Renal cortex interstitium (tissue), 15 donors: ENCODE measurements around the gene COLGALT1. TPM values are rescaled to one million over a fixed set of nuclear protein-coding genes. Genes with fewer than 3 reads are reported as not detected.
"Not testable (repeated sequence)": the region's sequence is repeated elsewhere in the genome, so short reads cannot be mapped to it uniquely, and the experiment has no call there.

Source experiments
- DNase-seq, 11 donors: peaks; one replicate each; pipeline ENCODE4 v3.0.0-alpha.2; 2013; ENCODE audit warnings: low read depth in 9 of 11, low spot score in 4 of 11; ENCODE audit errors: extremely low read depth in 1 of 11
- long read RNA-seq, 16 experiments: transcript quantifications; one replicate each; lab custom pipeline, GENCODE V29; 2026
- polyA plus RNA-seq, 3 donors: library from polyadenylated mRNA; unstranded; fragments of 120-200 nt; gene quantifications; one replicate each; pipeline ENCODE4 v1.2.1, GENCODE V29; 2013; ENCODE audit not compliant: insufficient read length in 3 of 3

The COLGALT1 gene
- 10 to 100 TPM; 44.8 to 58.0 (median 52.9) TPM for polyA plus RNA-seq
- long read RNA-seq, donor 1, partial matches to known transcripts = 40 of 44 reads
- long read RNA-seq, donor 1, other reads (novel, unspliced or antisense) = 0 of 44 reads
- long read RNA-seq, donor 2, transcript COLGALT1-201 (12 exons, 3,704 nt) = minor isoform, 5 of 61 reads
- long read RNA-seq, donor 2, transcript COLGALT1-202 (2 exons, 2,941 nt) = major isoform, 7 of 61 reads
- long read RNA-seq, donor 2, partial matches to known transcripts = 49 of 61 reads
- long read RNA-seq, donor 2, other reads (novel, unspliced or antisense) = 0 of 61 reads
- long read RNA-seq, donor 3, transcript COLGALT1-201 (12 exons, 3,704 nt) = major isoform, 7 of 14 reads
- long read RNA-seq, donor 3, partial matches to known transcripts = 5 of 14 reads
- long read RNA-seq, donor 3, other reads (novel, unspliced or antisense) = 0 of 14 reads
- long read RNA-seq, donor 4, transcript COLGALT1-201 (12 exons, 3,704 nt) = major isoform, 10 of 11 reads
- long read RNA-seq, donor 4, partial matches to known transcripts = 0 of 11 reads
- long read RNA-seq, donor 4, other reads (novel, unspliced or antisense) = 0 of 11 reads
- long read RNA-seq, donor 5, transcript COLGALT1-201 (12 exons, 3,704 nt) = major isoform, 6 of 9 reads
- long read RNA-seq, donor 5, partial matches to known transcripts = 0 of 9 reads
- long read RNA-seq, donor 5, other reads (novel, unspliced or antisense) = 0 of 9 reads
- long read RNA-seq, donor 6, transcript COLGALT1-201 (12 exons, 3,704 nt) = major isoform, 6 of 8 reads
- long read RNA-seq, donor 6, partial matches to known transcripts = 0 of 8 reads
- long read RNA-seq, donor 6, other reads (novel, unspliced or antisense) = 0 of 8 reads
- long read RNA-seq, donor 7, transcript COLGALT1-201 (12 exons, 3,704 nt) = major isoform, 11 of 14 reads
- long read RNA-seq, donor 7, partial matches to known transcripts = 0 of 14 reads
- long read RNA-seq, donor 7, other reads (novel, unspliced or antisense) = 0 of 14 reads
- long read RNA-seq, donor 8 = 0 reads
- long read RNA-seq, donor 9, transcript COLGALT1-201 (12 exons, 3,704 nt) = major isoform, 6 of 7 reads
- long read RNA-seq, donor 9, partial matches to known transcripts = 0 of 7 reads
- long read RNA-seq, donor 9, other reads (novel, unspliced or antisense) = 0 of 7 reads
- long read RNA-seq, donor 10, transcript COLGALT1-201 (12 exons, 3,704 nt) = major isoform, 10 of 12 reads
- long read RNA-seq, donor 10, partial matches to known transcripts = 0 of 12 reads
- long read RNA-seq, donor 10, other reads (novel, unspliced or antisense) = 0 of 12 reads
- long read RNA-seq, donor 11, transcript COLGALT1-201 (12 exons, 3,704 nt) = major isoform, 6 of 9 reads
- long read RNA-seq, donor 11, partial matches to known transcripts = 0 of 9 reads
- long read RNA-seq, donor 11, other reads (novel, unspliced or antisense) = 0 of 9 reads
- long read RNA-seq, donor 12, partial matches to known transcripts = 0 of 2 reads
- long read RNA-seq, donor 12, other reads (novel, unspliced or antisense) = 0 of 2 reads
- long read RNA-seq, donor 13, transcript COLGALT1-201 (12 exons, 3,704 nt) = major isoform, 10 of 138 reads
- long read RNA-seq, donor 13, transcript COLGALT1-202 (2 exons, 2,941 nt) = minor isoform, 5 of 138 reads
- long read RNA-seq, donor 13, partial matches to known transcripts = 123 of 138 reads
- long read RNA-seq, donor 13, other reads (novel, unspliced or antisense) = 0 of 138 reads
- long read RNA-seq, donor 14, transcript COLGALT1-201 (12 exons, 3,704 nt) = major isoform, 7 of 9 reads
- long read RNA-seq, donor 14, partial matches to known transcripts = 0 of 9 reads
- long read RNA-seq, donor 14, other reads (novel, unspliced or antisense) = 0 of 9 reads
- long read RNA-seq, donor 15, partial matches to known transcripts = 0 of 3 reads
- long read RNA-seq, donor 15, other reads (novel, unspliced or antisense) = 0 of 3 reads
- long read RNA-seq, donor 16, transcript COLGALT1-201 (12 exons, 3,704 nt) = major isoform, 15 of 23 reads
- long read RNA-seq, donor 16, transcript COLGALT1-202 (2 exons, 2,941 nt) = minor isoform, 8 of 23 reads
- long read RNA-seq, donor 16, partial matches to known transcripts = 0 of 23 reads
- long read RNA-seq, donor 16, other reads (novel, unspliced or antisense) = 0 of 23 reads

DNA sequence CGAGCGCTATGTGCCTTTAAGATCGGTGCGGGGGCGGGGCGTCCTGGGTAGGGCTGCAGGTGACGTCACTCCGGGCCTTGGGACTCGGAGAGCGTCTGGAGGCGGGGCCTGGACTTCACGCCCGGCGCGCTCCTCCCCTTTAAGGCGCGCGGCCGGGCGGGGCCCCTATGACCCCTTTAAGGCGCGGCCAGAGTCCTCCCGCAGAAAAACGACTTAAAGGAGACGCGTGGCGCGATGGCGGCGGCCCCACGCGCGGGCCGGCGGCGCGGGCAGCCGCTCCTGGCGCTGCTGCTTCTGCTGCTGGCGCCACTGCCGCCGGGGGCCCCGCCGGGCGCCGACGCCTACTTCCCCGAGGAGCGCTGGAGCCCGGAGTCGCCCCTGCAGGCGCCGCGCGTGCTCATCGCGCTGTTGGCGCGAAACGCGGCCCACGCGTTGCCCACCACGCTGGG lies at the start of gene COLGALT1:
COLGALT1 (plus strand) TSS at position 170 of the 449 bp plus-strand sequence; CDS start at position 235, 65 bp downstream.
- peak; percentile 81 to 97 (median 94) for DNase-seq

GRCh38 chr19:17506745-17507144 lies 48.7 kb upstream of the COLGALT1 start:
- no peak for DNase-seq

- DNase-seq = not testable (repeated sequence)
These were observed 46.9 kb upstream of the COLGALT1 start for GRCh38 chr19:17508558-17508933.

- no peak for DNase-seq
These were observed 45.0 kb upstream of the COLGALT1 start for GRCh38 chr19:17510220-17510993.

DNA sequence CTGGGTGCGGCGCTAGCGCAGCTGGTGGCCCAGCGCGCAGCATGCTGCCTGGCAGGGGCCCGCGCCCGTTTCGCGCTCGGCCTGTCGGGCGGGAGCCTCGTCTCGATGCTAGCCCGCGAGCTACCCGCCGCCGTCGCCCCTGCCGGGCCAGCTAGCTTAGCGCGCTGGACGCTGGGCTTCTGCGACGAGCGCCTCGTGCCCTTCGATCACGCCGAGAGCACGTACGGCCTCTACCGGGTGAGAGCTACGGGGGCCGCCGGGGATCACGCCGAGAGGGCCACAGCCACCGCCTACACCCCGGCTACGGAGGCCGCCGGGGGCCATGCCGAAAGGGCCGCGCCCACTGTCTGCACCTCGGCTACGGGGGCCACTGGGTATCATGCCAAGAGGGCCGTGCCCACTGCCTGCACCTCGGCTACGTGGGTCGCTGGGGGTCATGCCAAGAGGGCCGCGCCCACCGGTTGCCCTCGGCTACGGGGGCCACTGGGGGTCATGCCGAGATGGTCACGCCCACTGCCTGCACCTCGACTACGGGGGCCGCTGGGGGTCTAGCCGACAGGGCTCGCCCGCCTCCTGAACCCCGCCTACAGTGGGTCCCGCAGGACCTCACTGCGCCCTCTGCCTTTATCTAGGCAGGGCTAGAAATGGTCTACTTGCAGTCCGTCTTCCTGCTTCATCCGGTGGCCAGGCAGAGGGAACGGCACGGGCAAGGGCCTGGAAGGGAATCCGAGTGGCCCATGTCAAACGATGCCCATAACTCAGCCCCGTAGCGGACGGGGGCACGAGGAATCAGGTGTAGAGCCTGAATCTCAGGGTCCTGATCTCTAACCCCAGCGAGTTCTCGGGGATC lies 43.5 kb upstream of the COLGALT1 start:
- DNase-seq = peak; percentile 58 to 78 (median 70)

DNA sequence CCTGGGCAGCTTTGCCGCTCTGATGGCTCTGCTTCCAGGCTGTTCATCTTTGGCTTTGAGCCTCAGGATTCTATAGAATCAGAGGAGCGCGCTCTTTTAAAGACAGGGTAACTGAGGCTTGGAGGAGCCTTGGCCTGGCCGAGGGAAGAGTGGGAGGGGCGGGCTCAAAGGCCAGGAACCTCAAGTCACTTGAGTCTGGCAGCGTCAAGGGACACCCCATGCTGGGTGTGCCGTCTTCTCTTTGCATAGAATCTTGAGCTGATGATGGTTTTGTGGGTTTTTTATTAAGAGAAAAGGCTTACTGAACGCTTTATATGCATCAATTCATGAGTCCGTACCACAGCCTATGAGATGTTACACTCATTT lies 42.9 kb upstream of the COLGALT1 start:
- no peak for DNase-seq

DNA sequence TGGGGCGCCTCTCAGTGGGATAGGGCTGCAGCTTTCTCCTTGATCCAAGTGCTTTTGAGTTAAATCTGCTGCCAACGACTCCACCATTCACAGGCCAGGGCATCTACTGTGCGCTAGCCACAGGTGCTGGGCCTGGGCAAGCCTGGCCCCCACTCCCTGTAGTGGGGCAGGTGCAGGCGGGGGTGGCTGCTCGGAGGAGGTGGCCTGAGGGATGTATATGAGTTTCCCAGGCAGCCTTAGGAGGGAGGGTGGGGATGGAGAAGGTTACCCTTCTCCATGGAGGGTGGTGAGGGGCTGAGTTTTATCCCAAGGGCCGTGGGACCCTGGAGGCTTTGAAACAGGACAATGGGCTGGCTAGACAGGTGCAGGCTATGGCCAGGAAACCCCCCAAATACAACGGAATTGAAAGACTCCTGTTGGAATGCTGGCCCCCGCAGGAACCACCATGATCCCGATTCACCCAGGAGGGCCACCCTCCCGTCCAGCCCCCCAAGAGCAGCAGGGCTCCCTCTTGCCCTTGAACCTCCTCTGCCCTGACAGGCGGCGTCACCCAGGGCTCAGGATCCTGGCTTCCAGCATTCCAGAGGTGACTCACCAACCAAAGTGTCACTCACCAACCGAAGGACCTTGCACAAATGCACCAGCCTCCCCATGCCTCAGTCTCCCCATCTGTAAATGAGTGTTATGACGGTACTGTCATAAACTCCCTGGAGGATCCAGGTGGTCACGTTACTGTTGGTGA lies 39.9 kb upstream of the COLGALT1 start:
- no peak for DNase-seq

- DNase-seq = no peak
These were observed 37.6 kb upstream of the COLGALT1 start for GRCh38 chr19:17517898-17518297.

GRCh38 chr19:17518654-17519053 lies 36.8 kb upstream of the COLGALT1 start:
- not testable (repeated sequence) for DNase-seq

DNA sequence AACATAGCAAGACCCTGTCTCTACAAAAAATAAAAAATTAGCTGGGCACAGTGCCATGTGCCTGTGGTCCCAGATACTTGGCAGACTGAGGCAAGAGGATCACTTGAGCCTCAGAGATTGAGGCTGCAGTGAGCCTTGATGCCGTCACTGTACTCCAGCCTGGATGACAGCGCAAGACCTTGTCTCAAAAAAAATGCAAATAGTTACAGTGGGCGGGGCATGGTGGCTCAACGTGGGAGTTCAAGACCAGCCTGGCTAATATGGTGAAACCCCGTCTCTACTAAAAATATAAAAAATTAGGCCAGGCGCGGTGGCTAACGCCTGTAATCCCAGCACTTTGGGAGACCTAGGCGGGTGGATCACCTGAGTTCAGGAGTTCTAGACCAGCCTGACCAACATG lies 35.5 kb upstream of the COLGALT1 start:
- no peak for DNase-seq

- no peak for DNase-seq
These were observed 34.6 kb upstream of the COLGALT1 start for GRCh38 chr19:17520865-17521264.

DNA sequence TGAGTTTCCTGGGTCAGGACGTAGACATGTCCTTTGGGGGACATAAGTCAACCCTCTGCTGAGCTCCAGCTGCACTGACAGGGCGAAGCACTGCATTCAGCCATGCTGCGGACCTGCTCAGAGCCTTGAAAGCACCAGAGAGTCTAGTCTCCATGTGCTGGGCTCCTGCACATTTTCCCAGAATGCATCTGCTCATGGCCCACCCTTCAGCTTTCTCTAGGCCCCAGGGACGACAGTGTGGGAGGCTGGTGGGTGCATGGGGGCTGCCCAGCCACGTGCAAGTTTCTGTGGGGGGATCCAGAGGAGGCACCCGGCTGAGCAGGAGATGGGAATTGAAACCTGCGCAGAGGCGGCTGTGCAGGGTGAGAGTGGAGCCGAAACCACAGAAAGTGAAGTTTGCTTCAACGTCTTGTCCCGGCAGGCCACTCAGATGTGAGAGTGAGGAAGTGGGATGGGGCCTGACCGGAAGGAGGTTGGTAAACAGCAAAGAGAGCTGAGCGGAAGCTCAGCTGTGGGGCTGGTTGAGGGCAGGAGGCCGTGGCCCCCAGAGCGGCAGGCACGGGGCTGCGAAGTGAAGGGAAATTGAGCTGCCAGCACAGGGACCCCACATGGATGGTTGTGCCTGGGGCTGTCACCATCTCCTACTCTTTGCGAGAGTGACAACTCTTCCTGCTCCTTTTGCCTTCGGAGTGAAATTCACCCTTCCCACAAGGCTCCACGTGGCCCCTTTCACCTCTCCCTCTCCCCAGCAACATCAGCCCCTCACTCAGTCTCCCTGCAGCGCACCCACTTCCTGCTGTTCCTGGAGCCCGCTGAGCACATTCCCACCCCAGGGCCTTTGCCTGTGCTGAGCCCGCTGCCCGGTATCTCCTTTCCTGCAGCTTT lies 32.2 kb upstream of the COLGALT1 start:
- DNase-seq = no peak

GRCh38 chr19:17524651-17525050 lies 30.8 kb upstream of the COLGALT1 start:
- DNase-seq = no peak

DNA sequence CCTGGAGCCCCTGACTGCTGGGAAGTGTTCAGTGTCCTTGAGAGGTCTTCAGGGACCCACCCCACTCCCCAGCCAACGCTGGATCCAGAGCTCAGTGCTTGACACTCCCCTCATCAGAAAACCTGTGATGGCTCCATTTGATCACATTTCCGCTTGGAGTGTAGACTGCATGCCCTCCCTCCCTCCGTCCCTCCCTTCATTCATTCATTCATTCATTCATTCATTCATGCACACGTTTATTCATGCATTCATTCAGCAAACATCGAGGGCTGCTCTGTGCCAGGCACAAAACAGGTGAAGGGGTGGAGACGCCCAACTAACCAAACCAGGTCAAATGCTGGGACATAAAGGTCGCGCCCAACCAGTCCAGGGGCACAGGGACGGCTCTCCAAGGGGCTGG lies 30.3 kb upstream of the COLGALT1 start:
- DNase-seq = no peak
